Coronary artery (tissue), 2 donors: ENCODE results near the gene ASIC2.

ENCODE experiments used
- DNase-seq: peaks from one replicate; pipeline ENCODE4 v3.0.0-alpha.2; 2017; ENCODE audit warnings: low spot score
- H3K27ac ChIP-seq, 2 donors: fragments of 200-600 bp; sonication (generic); one replicate each; pipeline ENCODE4 v1.5.1; 2016 to 2019
- H3K4me3 ChIP-seq: fragments of 200-600 bp; sonication (generic); 2 replicates; pipeline ENCODE4 v1.5.1; 2016; ENCODE audit warnings: mild to moderate bottlenecking, moderate library complexity
- CTCF ChIP-seq: fragments of 200-600 bp; sonication (generic); IDR thresholded peaks from one replicate; pipeline ENCODE4 v1.5.1; 2019; ENCODE audit warnings: antibody characterized with exemption

Gene ASIC2

GRCh38 chr17:33113991-33114370, 179.1 kb downstream of the ASIC2 start:
- DNase-seq = no peak
- no peak overlapping the region for H3K4me3 ChIP-seq
- no peak overlapping the region for H3K27ac ChIP-seq
- no peak for TF ChIP-seq CTCF

- Histone ChIP-seq H3K4me3 (no peak overlapping the region), H3K27ac (no peak overlapping the region)
- DNase-seq = no peak
- TF ChIP-seq CTCF = no peak
These were observed 179.7 kb downstream of the ASIC2 start for GRCh38 chr17:33113276-33113990.

- Histone ChIP-seq H3K4me3 (no peak overlapping the region), H3K27ac (no peak overlapping the region)
- no peak for DNase-seq
- TF ChIP-seq CTCF = no peak
These were observed 180.3 kb downstream of the ASIC2 start for GRCh38 chr17:33112763-33113162.

- no peak for TF ChIP-seq CTCF
- Histone ChIP-seq H3K4me3 (no peak overlapping the region), H3K27ac (no peak overlapping the region)
- no peak for DNase-seq
These were observed 183.6 kb downstream of the ASIC2 start for GRCh38 chr17:33109336-33110072.

- Histone ChIP-seq H3K27ac (no peak overlapping the region), H3K4me3 (no peak overlapping the region)
- no peak for DNase-seq
- no peak for TF ChIP-seq CTCF
These were observed 186.4 kb downstream of the ASIC2 start for GRCh38 chr17:33106525-33107165.

GRCh38 chr17:33105911-33106310, 187.2 kb downstream of the ASIC2 start:
- Histone ChIP-seq H3K4me3 (no peak overlapping the region), H3K27ac (no peak overlapping the region)
- no peak for TF ChIP-seq CTCF
- DNase-seq = no peak
